GM12864 (cell line): ENCODE results near the gene SLC6A3.

Source experiments
- DNase-seq: peaks from one replicate; pipeline ENCODE4 v3.0.0-alpha.2; 2011; ENCODE audit warnings: low read depth
- H3K4me3 ChIP-seq: 2 replicates; pipeline ENCODE4 v1.5.1; 2011; ENCODE audit warnings: mild to moderate bottlenecking, low read depth, low read length, control low read depth
- CTCF ChIP-seq: IDR thresholded peaks from 2 replicates; pipeline ENCODE4 v1.5.1; 2011; ENCODE audit warnings: low read depth, mild to moderate bottlenecking, moderate library complexity, low read length, control low read depth, inconsistent platforms; ENCODE audit errors: missing control alignments

SLC6A3 gene

GRCh38 chr5:1444361-1445189 is 665 bp downstream of the SLC6A3 start:
- no peak for TF ChIP-seq CTCF
- H3K4me3 ChIP-seq = no peak overlapping the region

DNA sequence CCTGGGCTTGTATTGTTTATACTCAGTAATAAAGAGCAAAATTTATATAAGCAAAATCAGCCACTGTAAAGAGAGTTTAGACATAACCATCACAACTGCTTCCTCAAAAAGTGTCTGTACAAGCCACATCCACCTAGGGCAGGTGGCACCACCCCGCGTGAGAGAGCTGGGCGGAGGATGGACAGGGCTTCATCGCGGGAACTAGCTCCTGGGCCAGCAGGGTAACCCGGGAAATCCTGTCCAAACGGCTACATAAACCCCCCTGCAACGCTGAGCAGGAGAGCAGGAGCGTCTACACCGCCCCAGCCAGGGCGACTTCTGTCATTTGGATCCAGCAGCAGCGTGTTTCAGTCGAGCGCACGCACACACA is 1.3 kb downstream of the SLC6A3 start:
- no peak overlapping the region for H3K4me3 ChIP-seq
- TF ChIP-seq CTCF = no peak
- DNase-seq = no peak

More at GRCh38 chr5:1444361-1445189, 665 bp downstream of the SLC6A3 start:
- DNase-seq = no peak

DNA sequence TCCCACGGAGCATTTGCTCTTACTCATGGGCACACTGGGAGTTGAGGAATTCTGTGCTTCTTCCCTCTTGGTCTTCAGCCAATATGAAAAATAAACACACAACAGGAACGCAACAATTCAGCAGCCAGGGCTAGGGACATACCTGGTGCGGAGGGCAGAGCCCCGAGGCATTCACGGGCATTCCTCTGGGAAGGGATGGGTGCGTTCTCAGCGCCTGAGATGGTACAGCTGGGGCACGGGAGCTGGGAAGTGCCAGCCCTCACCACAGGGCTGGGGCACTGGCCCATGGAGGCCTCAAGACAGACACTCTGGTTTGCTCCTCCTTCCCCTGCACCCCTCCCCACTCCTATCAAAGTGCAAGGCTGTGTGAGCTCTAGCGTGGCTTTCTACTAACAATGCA is 2.1 kb downstream of the SLC6A3 start:
- no peak for DNase-seq
- TF ChIP-seq CTCF = no peak

GRCh38 chr5:1442222-1443145 is 2.8 kb downstream of the SLC6A3 start:
- no peak overlapping the region for H3K4me3 ChIP-seq
- no peak for TF ChIP-seq CTCF
- no peak for DNase-seq

More for the DNA sequence above, 2.1 kb downstream of the SLC6A3 start:
- H3K4me3 ChIP-seq = no peak overlapping the region

DNA sequence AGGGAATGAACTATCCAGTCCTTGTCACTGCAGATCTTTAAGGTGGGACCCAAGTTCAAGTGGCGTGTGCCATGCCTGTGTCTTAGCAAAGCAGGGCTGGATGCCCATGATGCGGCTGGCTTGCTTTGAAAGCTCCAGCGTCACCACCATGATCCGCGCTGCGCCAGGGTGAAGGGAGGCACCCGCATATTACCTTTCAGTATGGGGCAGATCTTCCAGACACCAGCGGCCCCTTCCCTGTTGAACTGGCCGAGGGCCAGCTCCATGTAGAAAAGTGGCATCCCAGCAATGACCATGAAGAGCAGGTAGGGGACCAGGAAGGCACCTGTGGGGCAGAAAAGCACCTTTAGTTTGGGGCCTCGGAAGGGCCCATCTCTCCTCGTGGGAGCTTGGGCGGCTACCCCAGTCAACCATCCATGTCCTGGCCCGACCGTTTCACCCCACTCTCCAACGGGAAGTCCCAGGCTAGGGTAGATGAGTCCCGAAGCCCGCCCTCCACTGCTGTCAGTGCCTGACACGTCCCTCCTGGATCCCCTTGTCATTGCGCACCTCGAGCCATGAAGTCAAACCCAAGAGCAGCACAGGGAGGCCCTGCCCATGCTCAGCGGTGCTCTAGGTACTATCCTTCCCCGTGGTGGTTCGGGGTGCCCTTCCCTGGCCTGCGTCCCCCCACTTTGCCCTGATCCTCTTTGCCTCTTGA is 3.9 kb downstream of the SLC6A3 start:
- H3K4me3 ChIP-seq = no peak overlapping the region
- no peak for DNase-seq
- TF ChIP-seq CTCF = no peak

- no peak for TF ChIP-seq CTCF
- no peak for DNase-seq
- H3K4me3 ChIP-seq = no peak overlapping the region
Observed at GRCh38 chr5:1440098-1440493, 5.1 kb downstream of the SLC6A3 start.
